Measurements from ENCODE around the gene U2AF1L4.

The U2AF1L4 gene

DNA sequence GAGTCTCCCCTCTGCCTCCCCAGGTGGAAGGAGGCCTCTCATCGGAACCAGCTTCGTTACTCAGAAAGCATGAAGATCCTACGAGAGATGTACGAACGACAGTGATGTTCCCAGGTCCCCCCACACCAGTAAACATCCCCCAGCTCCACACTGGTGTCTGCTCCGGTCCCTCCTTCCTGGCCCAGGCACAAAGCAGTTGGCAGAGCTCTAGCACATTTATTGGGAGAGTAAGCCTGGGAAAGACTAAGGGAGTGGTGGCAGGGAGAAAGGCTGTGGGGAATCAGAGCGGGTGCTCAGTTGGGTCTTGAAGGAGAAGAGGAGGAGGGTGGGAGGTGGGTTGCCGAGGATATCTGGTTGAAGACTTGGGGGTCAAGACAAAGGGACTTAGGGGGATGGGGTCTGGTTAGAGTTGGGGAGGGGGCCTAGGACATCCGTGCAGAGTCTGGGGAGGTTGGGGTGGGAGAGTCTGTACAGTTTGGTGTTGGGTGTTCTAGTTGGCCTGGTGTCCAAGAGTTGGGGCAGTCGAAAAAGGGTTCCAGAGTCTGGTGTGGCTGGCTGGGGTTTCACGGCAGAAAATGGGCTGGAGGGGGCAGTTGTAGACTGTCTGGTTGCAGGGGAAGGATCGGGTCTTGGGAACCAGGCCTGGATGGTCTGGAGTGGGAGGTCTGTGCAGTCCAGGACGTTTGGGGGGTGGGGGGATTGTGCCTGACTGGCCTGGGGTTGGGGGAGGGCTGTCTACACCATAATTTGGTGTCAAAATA, 9.3 kb upstream of the U2AF1L4 start:
- H3K36me3 ChIP-seq (ENCODE audit: low read depth): peaks cover 7% of the 10 kb centered on the region
- TF ChIP-seq, protein P1, sequence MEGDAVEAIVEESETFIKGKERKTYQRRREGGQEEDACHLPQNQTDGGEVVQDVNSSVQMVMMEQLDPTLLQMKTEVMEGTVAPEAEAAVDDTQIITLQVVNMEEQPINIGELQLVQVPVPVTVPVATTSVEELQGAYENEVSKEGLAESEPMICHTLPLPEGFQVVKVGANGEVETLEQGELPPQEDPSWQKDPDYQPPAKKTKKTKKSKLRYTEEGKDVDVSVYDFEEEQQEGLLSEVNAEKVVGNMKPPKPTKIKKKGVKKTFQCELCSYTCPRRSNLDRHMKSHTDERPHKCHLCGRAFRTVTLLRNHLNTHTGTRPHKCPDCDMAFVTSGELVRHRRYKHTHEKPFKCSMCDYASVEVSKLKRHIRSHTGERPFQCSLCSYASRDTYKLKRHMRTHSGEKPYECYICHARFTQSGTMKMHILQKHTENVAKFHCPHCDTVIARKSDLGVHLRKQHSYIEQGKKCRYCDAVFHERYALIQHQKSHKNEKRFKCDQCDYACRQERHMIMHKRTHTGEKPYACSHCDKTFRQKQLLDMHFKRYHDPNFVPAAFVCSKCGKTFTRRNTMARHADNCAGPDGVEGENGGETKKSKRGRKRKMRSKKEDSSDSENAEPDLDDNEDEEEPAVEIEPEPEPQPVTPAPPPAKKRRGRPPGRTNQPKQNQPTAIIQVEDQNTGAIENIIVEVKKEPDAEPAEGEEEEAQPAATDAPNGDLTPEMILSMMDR (IDR thresholded peaks at IDR 0.05; ENCODE audit: poor library complexity, severe bottlenecking): no peak

DNA sequence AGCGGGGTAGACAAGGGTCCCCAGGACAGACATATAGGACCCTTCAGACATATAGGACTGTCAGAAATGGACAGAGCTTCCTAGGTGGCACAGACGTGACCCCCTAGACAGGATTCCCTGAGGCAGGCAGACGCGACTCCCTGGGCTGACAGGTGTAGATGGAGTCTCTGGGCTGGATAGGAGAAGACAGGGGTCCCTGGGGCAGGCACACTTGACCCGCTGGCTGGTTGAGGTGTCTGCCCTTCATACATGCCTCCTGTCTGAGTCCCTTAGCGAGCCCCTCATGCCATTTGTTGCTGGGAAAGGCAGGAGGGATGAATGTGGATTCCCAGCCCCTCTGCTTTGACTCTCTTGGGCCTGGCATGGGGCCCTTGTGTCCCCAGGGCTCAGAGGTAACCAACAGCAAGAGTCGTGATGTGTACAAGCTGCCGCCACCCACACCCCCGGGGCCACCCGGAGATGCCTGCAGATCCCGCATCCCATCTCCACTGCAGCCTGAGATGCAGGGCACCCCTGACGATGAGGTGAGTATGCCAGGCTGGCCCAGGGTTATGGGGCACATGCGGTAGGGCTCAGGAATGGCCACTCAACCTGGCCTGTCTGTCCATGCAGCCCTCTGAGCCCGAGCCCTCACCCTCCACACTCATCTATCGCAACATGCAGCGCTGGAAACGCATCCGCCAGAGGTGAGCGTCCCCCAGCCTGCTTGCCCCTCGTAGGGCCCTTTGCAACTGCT, 8.6 kb upstream of the U2AF1L4 start:
- no peaks in the 10 kb centered on the region for H3K36me3 ChIP-seq (ENCODE audit: low read depth)
- peak; percentile 45 for DNase-seq (ENCODE audit: low spot score)
- no peak overlapping the region for H3K4me3 ChIP-seq (ENCODE audit: severe bottlenecking)
- no peaks in the 10 kb centered on the region for H3K9me3 ChIP-seq (ENCODE audit: severe bottlenecking)
- TF ChIP-seq, protein P1 (IDR thresholded peaks at IDR 0.05; ENCODE audit: poor library complexity, severe bottlenecking): no peak
- no peak overlapping the region for H3K27ac ChIP-seq (ENCODE audit: poor library complexity, severe bottlenecking)
- ATAC-seq (ENCODE audit: low read depth): no peak
- no peaks in the 10 kb centered on the region for H3K4me1 ChIP-seq (ENCODE audit: insufficient read depth, poor library complexity, severe bottlenecking)
- H3K27me3 ChIP-seq (ENCODE audit: insufficient read depth, poor library complexity, severe bottlenecking): no peaks in the 10 kb centered on the region

More for the DNA sequence above, 9.3 kb upstream of the U2AF1L4 start:
- no peak for DNase-seq (ENCODE audit: low spot score)
- H3K4me1 ChIP-seq (ENCODE audit: insufficient read depth, poor library complexity, severe bottlenecking): no peaks in the 10 kb centered on the region
- H3K27me3 ChIP-seq (ENCODE audit: insufficient read depth, poor library complexity, severe bottlenecking): no peaks in the 10 kb centered on the region
- no peaks in the 10 kb centered on the region for H3K9me3 ChIP-seq (ENCODE audit: severe bottlenecking)
- no peak for ATAC-seq (ENCODE audit: low read depth)
- no peak overlapping the region for H3K4me3 ChIP-seq (ENCODE audit: severe bottlenecking)
- no peak overlapping the region for H3K27ac ChIP-seq (ENCODE audit: poor library complexity, severe bottlenecking)

DNA sequence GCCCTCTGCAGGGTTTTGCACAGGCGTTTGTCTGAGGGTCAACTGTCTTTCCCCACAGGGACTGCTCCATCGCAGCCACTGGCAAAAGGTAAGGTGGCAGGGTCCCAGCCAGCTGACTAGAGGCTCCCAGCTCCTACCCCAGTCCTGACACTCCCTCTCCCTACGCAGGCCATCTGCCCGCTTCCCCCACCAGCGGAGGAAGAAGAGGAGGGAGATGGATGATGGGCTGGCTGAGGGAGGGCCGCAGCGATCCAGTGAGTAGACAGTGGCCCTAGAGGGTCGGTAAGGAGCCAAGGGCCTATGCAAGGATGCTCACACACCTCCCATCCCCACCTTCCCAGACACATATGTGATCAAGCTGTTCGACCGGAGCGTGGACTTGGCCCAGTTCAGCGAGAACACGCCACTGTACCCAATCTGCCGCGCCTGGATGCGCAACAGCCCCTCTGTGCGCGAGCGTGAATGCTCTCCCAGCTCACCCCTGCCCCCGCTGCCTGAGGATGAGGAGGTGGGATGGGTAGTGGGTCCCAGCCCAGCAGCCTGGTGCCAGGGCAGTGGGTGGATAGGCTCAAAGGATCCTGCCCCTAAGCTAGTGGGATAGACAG, 7.6 kb upstream of the U2AF1L4 start:
- H3K36me3 ChIP-seq (ENCODE audit: low read depth): no peaks in the 10 kb centered on the region
- H3K27ac ChIP-seq (ENCODE audit: poor library complexity, severe bottlenecking): no peak overlapping the region
- H3K4me3 ChIP-seq (ENCODE audit: severe bottlenecking): no peak overlapping the region
- no peaks in the 10 kb centered on the region for H3K9me3 ChIP-seq (ENCODE audit: severe bottlenecking)
- no peaks in the 10 kb centered on the region for H3K4me1 ChIP-seq (ENCODE audit: insufficient read depth, poor library complexity, severe bottlenecking)
- DNase-seq (ENCODE audit: low spot score): peak; percentile 42
- ATAC-seq (ENCODE audit: low read depth): no peak
- TF ChIP-seq, protein P1 (IDR thresholded peaks at IDR 0.05; ENCODE audit: poor library complexity, severe bottlenecking): no peak
- no peaks in the 10 kb centered on the region for H3K27me3 ChIP-seq (ENCODE audit: insufficient read depth, poor library complexity, severe bottlenecking)

DNA sequence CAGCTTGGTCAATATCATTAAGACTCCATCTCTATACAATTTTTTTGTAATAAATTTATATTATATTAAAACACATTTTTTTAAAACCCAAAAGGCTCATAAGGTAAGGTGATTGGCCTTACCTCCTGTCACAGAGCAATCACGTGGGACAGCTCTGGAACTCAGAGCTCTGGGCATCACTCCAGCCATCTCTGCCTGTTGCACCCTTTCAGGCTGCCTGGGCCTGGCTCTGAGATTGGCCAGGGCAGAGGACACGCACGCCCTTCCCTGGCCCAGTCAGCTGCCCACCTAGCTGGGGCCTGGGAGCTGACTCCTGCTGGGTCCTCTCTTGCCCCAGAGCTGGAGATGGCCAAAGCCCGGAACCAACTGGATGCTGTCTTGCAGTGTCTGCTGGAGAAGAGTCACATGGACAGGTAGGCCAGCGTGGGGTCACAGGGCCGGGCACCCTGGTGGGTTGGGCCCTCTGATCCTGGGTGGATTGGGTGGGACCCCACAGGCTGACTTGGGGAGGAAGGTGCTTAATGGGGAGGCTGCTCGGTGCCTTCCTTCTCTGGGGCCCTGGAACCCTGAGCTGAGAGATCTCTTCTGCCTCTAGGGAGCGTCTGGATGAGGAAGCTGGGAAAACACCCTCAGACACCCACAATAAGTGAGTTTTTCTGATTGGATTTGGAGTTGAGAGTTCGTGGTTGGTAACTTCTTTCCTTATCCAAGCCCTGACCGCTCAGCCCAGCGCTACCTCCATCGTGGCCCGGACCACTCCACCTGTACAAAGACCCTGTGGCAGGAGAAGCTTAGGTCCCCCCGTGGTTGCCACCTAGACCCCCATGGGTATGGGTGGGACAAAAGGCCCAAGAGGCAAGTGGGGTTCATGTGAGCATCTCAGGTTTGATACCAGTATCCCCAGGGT, 6.9 kb upstream of the U2AF1L4 start:
- Histone ChIP-seq H3K9me3 (ENCODE audit: severe bottlenecking) (no peaks in the 10 kb centered on the region), H3K36me3 (ENCODE audit: low read depth) (no peaks in the 10 kb centered on the region), H3K27me3 (ENCODE audit: insufficient read depth, poor library complexity, severe bottlenecking) (no peaks in the 10 kb centered on the region), H3K4me1 (ENCODE audit: insufficient read depth, poor library complexity, severe bottlenecking) (no peaks in the 10 kb centered on the region), H3K4me3 (ENCODE audit: severe bottlenecking) (no peak overlapping the region), H3K27ac (ENCODE audit: poor library complexity, severe bottlenecking) (no peak overlapping the region)
- ATAC-seq (ENCODE audit: low read depth) (no peak), DNase-seq (ENCODE audit: low spot score) (peak; percentile 55)
- TF ChIP-seq, protein P1 (IDR thresholded peaks at IDR 0.05; ENCODE audit: poor library complexity, severe bottlenecking): no peak
